Muscle layer of duodenum (tissue), 2 donors: ENCODE data around the gene RASSF3.

Experiments used
- H3K27ac ChIP-seq: one replicate; pipeline ENCODE4 v1.7.0; 2013; ENCODE audit warnings: mild to moderate bottlenecking, low read length
- H3K27me3 ChIP-seq: one replicate; pipeline ENCODE4 v1.7.0; 2013; ENCODE audit warnings: low read depth, mild to moderate bottlenecking, control low read depth, low read length
- H3K36me3 ChIP-seq, 2 donors: one replicate each; pipeline ENCODE4 v1.7.0; 2013; ENCODE audit warnings: low read length in 2 of 2, control low read depth in 1 of 2, mild to moderate bottlenecking in 1 of 2; ENCODE audit not compliant: insufficient read depth in 2 of 2, control insufficient read depth in 1 of 2
- H3K4me1 ChIP-seq, 2 donors: one replicate each; pipeline ENCODE4 v1.7.0; 2013; ENCODE audit warnings: low read length in 2 of 2, mild to moderate bottlenecking in 2 of 2, control low read depth in 1 of 2, moderate library complexity in 1 of 2; ENCODE audit not compliant: insufficient read depth in 2 of 2, control insufficient read depth in 1 of 2
- H3K4me3 ChIP-seq, 2 donors: one replicate each; pipeline ENCODE4 v1.7.0; 2013; ENCODE audit warnings: low read length in 2 of 2, low read depth in 1 of 2, mild to moderate bottlenecking in 1 of 2
- H3K9me3 ChIP-seq, 2 donors: one replicate each; pipeline ENCODE4 v1.7.0; 2013; ENCODE audit warnings: low read length in 2 of 2, control low read depth in 1 of 2, mild to moderate bottlenecking in 1 of 2; ENCODE audit not compliant: control insufficient read depth in 1 of 2
- donor health status: healthy.

The RASSF3 gene

DNA sequence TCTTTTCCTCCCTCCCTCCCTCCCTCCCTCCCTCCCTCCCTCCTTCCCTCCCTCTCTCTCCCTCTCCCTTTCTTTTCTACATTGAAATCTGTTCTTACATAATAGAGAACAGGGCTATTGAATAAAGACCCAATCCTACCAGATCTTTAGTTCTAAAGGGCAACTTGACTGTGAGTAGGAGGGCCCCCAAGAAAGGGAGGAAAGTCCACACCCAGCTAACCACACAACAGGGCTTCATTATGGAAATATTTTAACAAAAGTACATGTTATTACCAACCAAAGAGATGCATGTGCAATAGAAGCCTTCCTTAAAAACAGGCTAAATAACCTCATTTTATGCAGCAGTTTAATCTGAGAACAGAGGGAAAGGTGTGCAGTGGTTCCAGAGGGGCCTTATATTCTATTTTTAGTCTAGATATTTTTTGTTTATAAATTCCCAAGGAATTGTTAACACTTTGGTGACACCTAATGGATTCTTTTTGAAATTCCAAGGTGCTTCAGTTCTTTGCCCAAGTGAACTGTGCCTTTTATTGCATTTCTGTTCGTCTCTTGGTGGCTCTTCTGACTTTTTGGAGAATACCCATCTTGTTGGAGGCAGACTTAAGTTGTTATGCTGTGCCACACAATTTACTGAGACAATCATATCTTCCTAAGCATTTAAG is 85.9 kb downstream of the RASSF3 start:
- Histone ChIP-seq H3K27me3 (no peaks in the 10 kb centered on the region), H3K36me3 (peaks cover 6 to 10% of the 10 kb centered on the region in 2 donors), H3K9me3 (no peaks in the 10 kb centered on the region), H3K4me3 (no peak overlapping the region), H3K27ac (no peak overlapping the region), H3K4me1 (peaks cover 5 to 41% of the 10 kb centered on the region in 2 donors)

DNA sequence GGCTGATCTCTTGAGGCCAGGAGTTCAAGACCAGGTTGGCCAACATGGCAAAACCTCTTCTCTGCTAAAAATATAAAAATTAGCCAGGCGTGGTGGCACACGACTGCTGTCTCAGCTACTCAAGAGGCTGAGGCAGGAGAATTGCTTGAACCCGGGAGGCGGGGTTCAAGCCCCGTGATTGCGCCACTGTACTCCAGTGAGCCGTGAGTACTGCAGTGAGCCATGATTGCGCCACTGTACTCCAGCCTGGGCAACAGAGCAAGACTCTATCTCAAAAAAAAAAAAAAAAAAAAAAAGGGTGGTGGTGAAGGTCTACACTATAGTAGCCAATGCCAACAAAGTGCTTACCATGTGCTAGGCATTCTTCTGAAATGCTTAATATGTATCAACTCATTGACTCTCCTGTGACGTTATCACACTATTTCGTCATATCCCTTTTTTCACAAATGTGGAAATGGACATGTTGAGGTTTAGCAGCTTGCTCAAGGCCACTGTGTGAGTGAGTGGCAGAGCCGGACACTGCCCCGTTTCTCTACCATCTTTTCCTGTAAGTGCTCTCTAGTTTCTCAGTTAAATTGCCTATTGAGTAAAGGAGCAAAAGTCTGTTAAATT is 89.3 kb downstream of the RASSF3 start:
- H3K4me1 ChIP-seq = peaks cover 5 to 23% of the 10 kb centered on the region in 2 donors
- no peaks in the 10 kb centered on the region for H3K9me3 ChIP-seq
- no peak overlapping the region for H3K27ac ChIP-seq
- H3K36me3 ChIP-seq = peaks cover 3 to 9% of the 10 kb centered on the region in 2 donors
- no peak overlapping the region for H3K4me3 ChIP-seq
- H3K27me3 ChIP-seq = no peaks in the 10 kb centered on the region

DNA sequence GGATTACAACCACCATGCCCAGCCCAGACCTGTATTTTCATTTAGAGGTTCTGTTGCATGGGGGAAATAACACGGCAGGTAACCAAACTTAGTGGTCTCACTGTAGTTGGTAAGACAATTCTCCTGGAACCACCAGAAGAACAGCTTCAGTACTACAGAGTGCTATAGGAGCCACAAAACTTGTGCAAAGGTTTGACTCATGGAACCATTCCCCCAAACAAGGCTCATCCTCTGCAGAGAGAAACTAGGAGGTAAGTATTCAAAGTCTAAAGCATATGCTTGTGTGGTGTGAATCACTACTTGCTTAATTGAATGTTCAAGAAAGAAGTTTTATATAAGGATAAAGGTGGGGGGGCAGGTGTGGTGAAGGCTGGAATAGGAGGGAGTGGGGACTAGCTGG is 90.2 kb downstream of the RASSF3 start:
- H3K4me3 ChIP-seq = no peak overlapping the region
- peaks cover 3 to 13% of the 10 kb centered on the region in 2 donors for H3K4me1 ChIP-seq
- no peak overlapping the region for H3K27ac ChIP-seq
- H3K36me3 ChIP-seq = no peaks in the 10 kb centered on the region
- H3K9me3 ChIP-seq = no peaks in the 10 kb centered on the region
- no peaks in the 10 kb centered on the region for H3K27me3 ChIP-seq

DNA sequence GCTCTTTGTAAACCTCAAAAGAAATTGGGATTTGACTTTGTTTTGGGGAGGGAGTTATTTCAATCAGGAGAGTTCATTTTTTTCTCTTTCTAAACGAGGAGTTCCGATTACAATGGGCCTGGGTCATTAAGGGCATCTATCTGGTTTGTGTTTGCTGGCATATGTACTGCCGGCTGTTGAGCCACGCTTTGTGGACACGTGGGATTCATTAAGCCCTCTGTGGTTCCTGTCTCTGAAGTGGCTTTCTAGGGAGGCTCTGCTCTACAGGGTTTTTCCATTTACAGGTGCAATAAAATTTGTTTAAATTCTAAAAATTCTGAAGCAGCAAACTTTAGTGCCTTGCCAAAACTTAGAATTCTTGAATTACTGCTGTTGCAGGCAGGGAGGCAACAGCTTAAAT is 91.0 kb downstream of the RASSF3 start:
- H3K4me3 ChIP-seq = no peak overlapping the region
- H3K27me3 ChIP-seq = no peaks in the 10 kb centered on the region
- no peaks in the 10 kb centered on the region for H3K36me3 ChIP-seq
- no peaks in the 10 kb centered on the region for H3K9me3 ChIP-seq
- peaks cover 0 to 11% of the 10 kb centered on the region in 2 donors for H3K4me1 ChIP-seq
- H3K27ac ChIP-seq = no peak overlapping the region

DNA sequence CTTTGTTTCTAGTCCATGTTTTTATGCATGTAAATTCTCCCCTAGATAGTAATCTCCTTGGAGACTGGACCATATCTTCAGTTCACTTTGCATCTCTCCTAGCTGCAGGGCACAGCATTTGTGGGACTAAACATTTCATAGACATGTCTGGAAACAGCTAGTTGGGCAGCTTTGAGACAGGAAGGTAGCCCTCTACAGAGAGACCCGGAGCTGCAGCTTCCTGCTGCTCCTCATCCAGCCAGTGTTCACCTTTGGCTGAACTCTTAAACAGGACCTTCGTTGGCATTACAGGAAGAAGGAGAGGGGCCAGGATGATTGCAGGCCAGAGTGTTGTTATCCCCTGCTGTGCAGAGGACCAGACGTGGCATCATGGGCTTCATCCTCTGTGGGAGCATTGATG is 96.0 kb downstream of the RASSF3 start:
- peaks cover 0 to 1% of the 10 kb centered on the region in 2 donors for H3K36me3 ChIP-seq
- H3K9me3 ChIP-seq = no peaks in the 10 kb centered on the region
- no peak overlapping the region for H3K4me3 ChIP-seq
- H3K4me1 ChIP-seq = peaks cover 0 to 11% of the 10 kb centered on the region in 2 donors
- H3K27ac ChIP-seq = no peak overlapping the region
- H3K27me3 ChIP-seq = no peaks in the 10 kb centered on the region

DNA sequence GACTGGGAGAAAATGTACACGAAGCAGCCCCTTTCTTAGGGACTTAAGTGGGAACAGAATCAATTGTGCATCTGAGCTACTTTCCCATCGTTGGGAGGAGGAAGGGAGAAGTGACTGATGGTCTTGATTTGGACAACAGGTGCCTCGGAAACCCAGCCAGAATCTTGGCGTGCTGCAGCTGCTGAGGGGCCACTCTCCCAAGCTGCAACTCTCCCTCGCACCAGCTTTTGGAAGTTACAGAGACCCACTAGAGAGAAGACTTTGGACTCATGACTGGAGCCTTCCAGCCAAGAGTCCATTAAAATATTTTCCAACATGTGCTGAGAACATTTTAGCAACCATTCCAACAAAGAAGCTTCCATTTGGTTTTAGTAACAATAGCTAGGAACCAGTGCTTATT is 96.6 kb downstream of the RASSF3 start:
- Histone ChIP-seq H3K9me3 (no peaks in the 10 kb centered on the region), H3K4me1 (peaks cover 0 to 11% of the 10 kb centered on the region in 2 donors), H3K27ac (no peak overlapping the region), H3K27me3 (no peaks in the 10 kb centered on the region), H3K4me3 (no peak overlapping the region), H3K36me3 (peaks cover 0 to 5% of the 10 kb centered on the region in 2 donors)

DNA sequence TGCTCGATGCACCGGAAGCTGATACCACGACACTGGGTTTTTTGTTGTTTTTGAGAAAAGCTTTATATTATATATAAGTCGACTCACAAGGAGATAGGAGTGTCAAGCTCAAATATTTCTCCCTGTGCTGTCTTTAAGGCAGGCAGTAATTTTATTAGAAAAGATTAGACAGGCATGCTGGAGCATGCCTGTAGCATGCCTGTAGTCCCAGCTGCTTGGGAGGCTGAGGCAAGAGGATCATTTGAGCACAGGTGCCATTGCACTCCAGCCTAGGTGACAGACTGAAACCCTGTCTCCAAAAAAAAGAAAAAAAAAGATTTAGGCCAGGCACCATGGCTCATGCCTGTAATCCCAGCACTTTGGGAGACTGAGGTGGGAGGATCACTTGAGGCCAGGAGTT is 97.1 kb downstream of the RASSF3 start:
- Histone ChIP-seq H3K36me3 (peaks cover 0 to 5% of the 10 kb centered on the region in 2 donors), H3K4me1 (peaks cover 0 to 11% of the 10 kb centered on the region in 2 donors), H3K4me3 (no peak overlapping the region), H3K27ac (no peak overlapping the region), H3K27me3 (no peaks in the 10 kb centered on the region), H3K9me3 (no peaks in the 10 kb centered on the region)

DNA sequence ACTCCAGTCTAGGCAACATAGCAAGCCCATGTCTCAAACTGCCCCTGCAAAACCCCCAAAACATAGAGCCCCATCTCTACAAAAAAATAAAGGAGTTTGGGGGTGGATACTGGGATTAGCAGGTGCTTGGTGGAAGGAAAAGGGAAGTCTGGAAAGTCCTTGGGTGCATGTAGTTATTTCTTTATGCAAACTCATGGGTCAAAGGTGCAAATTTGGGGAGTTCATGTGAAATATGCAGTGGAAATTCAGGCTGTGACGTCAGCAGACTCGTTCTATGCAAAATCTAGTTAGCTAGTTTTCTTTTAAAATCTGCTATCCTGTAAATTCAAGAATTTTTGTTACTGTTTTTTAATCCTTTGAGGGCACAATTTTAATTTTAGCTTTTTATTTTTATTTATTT is 97.6 kb downstream of the RASSF3 start:
- no peaks in the 10 kb centered on the region for H3K9me3 ChIP-seq
- H3K36me3 ChIP-seq = peaks cover 0 to 5% of the 10 kb centered on the region in 2 donors
- no peaks in the 10 kb centered on the region for H3K27me3 ChIP-seq
- peaks cover 0 to 14% of the 10 kb centered on the region in 2 donors for H3K4me1 ChIP-seq
- H3K4me3 ChIP-seq = no peak overlapping the region
- no peak overlapping the region for H3K27ac ChIP-seq

DNA sequence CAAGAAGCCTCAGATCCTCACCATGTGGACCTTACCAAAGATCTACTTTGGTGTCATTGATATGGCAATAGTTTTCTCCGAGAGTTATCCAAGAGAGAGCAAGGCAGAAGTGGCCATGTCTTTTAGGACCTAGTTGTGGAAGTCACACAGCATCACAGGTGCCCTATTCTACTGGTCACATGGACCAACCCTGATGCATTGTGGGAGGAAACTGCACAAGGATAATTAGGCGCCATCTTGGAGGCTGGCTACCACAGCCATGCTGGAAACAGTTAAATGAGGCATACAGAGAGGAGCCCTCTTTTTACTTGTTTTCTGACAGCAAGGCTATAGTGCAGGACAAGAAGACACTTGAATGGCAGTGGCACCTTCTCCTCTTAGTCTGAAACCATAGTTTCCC is 99.1 kb downstream of the RASSF3 start:
- Histone ChIP-seq H3K27me3 (no peaks in the 10 kb centered on the region), H3K4me3 (no peak overlapping the region)

DNA sequence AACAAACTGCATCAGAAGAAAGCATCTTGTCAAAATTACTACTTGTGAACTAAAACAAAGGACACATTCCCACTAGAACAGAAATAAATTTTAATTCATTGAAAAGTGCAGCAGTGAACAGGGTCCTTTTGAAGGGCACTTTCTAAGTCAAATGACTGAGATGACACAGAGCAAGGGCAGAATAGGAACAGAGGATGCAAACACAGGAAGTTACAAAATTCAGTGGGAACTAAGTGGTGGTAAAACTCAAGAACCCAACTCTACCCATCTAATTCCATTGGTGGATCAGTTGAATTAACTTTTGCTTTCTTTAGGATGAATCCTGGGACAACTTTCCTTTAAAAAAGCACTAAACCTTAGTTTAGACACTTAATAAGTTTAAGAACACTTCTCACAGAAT is 103.1 kb downstream of the RASSF3 start:
- H3K27ac ChIP-seq = no peak overlapping the region
- no peak overlapping the region for H3K4me3 ChIP-seq
- H3K4me1 ChIP-seq = peaks cover 0 to 5% of the 10 kb centered on the region in 2 donors
- H3K9me3 ChIP-seq = no peaks in the 10 kb centered on the region
- H3K27me3 ChIP-seq = no peaks in the 10 kb centered on the region
- peaks cover 24% of the 10 kb centered on the region in 2 donors for H3K36me3 ChIP-seq

More for the DNA sequence above, 99.1 kb downstream of the RASSF3 start:
- Histone ChIP-seq H3K27ac (no peak overlapping the region), H3K36me3 (peaks cover 0 to 5% of the 10 kb centered on the region in 2 donors), H3K9me3 (no peaks in the 10 kb centered on the region), H3K4me1 (peaks cover 0 to 16% of the 10 kb centered on the region in 2 donors)

DNA sequence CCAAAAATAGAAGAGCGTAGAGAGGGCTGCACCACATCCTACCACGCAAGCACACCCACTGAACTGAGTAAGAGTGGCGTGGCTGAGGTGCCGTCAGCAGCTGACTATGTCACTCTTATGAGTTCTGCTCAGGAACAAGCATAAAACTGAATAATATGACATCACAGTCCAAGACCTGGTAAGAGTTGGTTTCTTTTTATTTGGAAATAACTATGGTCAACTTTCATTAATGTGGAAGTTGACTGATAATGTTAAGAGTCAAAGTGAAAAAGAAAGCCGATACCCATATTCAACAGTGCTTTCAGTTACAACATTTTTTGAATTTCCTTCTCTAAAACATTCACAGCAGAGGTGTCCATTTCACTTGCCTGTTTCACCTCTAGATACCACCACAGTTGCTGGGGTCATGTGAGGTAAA is 104.3 kb downstream of the RASSF3 start:
- H3K27me3 ChIP-seq = no peaks in the 10 kb centered on the region
- H3K4me3 ChIP-seq = no peak overlapping the region
- H3K36me3 ChIP-seq = peaks cover 29 to 30% of the 10 kb centered on the region in 2 donors
- no peak overlapping the region for H3K27ac ChIP-seq
- H3K4me1 ChIP-seq = peaks cover 0 to 5% of the 10 kb centered on the region in 2 donors
- no peaks in the 10 kb centered on the region for H3K9me3 ChIP-seq
